RWPE2 (cell line): ENCODE data around the gene BMPR2.
A peak's percentile ranks its signal among the peaks of the same experiment; 100 is the strongest.

ENCODE experiments used
- ATAC-seq: fragments of 200-7000 bp; cut with Tn5 transposase; 3 replicates; pipeline ENCODE4 v1.9.1; 2021; ENCODE audit warnings: low read depth
- DNase-seq: peaks from one replicate; pipeline ENCODE4 v3.0.0-alpha.2; 2020; ENCODE audit warnings: low spot score
- H3K27ac ChIP-seq: fragments of 450-650 bp; 2 replicates; pipeline ENCODE4 v1.5.1; 2017; ENCODE audit warnings: mild to moderate bottlenecking; ENCODE audit not compliant: poor library complexity, severe bottlenecking
- H3K27me3 ChIP-seq: fragments of 250-450 bp; sonication (Bioruptor Pico); 2 replicates; pipeline ENCODE4 v1.5.1; 2021; ENCODE audit warnings: mild to moderate bottlenecking, moderate library complexity; ENCODE audit not compliant: insufficient read depth, poor library complexity, severe bottlenecking
- H3K36me3 ChIP-seq: fragments of 250-450 bp; sonication (Bioruptor Pico); 2 replicates; pipeline ENCODE4 v1.5.1; 2020; ENCODE audit warnings: low read depth, mild to moderate bottlenecking, moderate library complexity
- H3K4me1 ChIP-seq: fragments of 250-450 bp; sonication (Bioruptor Pico); 2 replicates; pipeline ENCODE4 v1.5.1; 2021; ENCODE audit warnings: mild to moderate bottlenecking, moderate library complexity; ENCODE audit not compliant: insufficient read depth, poor library complexity, severe bottlenecking
- H3K4me3 ChIP-seq: fragments of 250-450 bp; sonication (Bioruptor Pico); 2 replicates; pipeline ENCODE4 v1.5.1; 2021; ENCODE audit warnings: mild to moderate bottlenecking, moderate library complexity; ENCODE audit not compliant: severe bottlenecking
- H3K9me3 ChIP-seq: fragments of 250-450 bp; sonication (Bioruptor Pico); 2 replicates; pipeline ENCODE4 v1.5.1; 2021; ENCODE audit warnings: mild to moderate bottlenecking, moderate library complexity; ENCODE audit not compliant: severe bottlenecking
- TF ChIP-seq, protein P1 (sequence below): fragments of 450-650 bp; IDR thresholded peaks from one replicate; pipeline ENCODE4 v1.5.1; 2017; ENCODE audit warnings: mild to moderate bottlenecking, moderate library complexity; ENCODE audit not compliant: poor library complexity, severe bottlenecking

BMPR2 gene

DNA sequence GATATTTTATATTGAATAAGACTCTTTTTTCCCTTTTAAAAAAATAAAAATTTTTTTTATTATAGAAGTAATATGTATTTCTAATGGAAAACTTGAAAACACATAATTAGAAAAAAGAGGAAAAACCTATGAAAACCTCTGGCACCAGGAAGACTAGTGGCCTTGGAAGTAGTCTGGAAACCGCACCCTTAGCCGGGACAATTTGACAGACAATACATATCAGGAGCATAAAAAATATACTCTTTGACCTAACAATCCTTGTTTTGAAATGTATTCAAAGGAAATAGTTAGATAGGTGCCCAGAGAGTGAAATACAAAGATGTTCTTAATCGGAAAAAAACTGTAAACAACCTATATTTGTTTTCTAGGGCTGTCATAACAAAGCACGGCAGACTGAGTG is 223.8 kb downstream of the BMPR2 start:
- no peaks in the 10 kb centered on the region for H3K27me3 ChIP-seq
- TF ChIP-seq, protein P1, sequence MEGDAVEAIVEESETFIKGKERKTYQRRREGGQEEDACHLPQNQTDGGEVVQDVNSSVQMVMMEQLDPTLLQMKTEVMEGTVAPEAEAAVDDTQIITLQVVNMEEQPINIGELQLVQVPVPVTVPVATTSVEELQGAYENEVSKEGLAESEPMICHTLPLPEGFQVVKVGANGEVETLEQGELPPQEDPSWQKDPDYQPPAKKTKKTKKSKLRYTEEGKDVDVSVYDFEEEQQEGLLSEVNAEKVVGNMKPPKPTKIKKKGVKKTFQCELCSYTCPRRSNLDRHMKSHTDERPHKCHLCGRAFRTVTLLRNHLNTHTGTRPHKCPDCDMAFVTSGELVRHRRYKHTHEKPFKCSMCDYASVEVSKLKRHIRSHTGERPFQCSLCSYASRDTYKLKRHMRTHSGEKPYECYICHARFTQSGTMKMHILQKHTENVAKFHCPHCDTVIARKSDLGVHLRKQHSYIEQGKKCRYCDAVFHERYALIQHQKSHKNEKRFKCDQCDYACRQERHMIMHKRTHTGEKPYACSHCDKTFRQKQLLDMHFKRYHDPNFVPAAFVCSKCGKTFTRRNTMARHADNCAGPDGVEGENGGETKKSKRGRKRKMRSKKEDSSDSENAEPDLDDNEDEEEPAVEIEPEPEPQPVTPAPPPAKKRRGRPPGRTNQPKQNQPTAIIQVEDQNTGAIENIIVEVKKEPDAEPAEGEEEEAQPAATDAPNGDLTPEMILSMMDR: no peak
- no peaks in the 10 kb centered on the region for H3K36me3 ChIP-seq
- no peak overlapping the region for H3K27ac ChIP-seq
- no peak overlapping the region for H3K4me3 ChIP-seq
- no peaks in the 10 kb centered on the region for H3K4me1 ChIP-seq
- ATAC-seq (no peak), DNase-seq (no peak)
- no peaks in the 10 kb centered on the region for H3K9me3 ChIP-seq

DNA sequence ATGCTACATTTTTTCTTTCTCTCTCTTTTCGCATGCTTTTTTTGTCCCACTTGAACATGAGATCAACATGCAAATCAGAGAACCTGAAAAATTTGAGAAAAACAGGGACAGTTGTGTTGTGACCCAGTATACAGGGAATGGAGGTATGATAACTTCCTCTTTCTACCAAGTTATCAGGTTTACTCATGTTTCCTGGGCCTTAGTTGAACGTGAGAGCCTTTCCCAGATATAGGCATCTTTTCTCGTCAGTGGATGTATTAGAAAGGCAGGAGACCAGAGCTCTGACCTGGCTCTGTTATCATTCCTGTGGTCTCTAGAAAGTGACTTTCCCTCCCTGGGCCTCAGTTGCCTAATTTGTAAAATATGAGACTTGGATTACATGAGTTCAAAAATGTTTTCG is 228.6 kb downstream of the BMPR2 start:
- Histone ChIP-seq H3K9me3 (no peaks in the 10 kb centered on the region), H3K27ac (no peak overlapping the region), H3K4me3 (no peak overlapping the region), H3K36me3 (no peaks in the 10 kb centered on the region), H3K4me1 (peaks cover 3% of the 10 kb centered on the region), H3K27me3 (no peaks in the 10 kb centered on the region)
- ATAC-seq (no peak), DNase-seq (no peak)
- TF ChIP-seq, protein P1: no peak

DNA sequence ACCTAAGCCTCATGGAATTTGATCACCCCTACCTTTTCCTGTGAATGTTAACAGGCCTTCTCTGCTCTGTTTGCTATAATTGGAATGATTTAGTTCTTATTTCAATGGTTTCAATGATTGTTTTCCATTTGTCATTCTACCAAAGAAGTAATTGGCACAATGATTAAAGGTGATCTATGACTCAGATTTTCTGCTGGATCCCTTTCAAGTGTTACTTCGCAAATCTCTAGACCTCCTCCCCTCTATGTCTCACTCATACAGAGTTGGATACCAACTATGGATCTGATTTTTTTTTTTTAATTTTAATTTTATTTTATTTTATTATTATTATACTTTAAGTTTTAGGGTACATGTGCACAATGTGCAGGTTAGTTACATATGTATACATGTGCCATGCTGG is 229.0 kb downstream of the BMPR2 start:
- TF ChIP-seq, protein P1: no peak
- H3K4me3 ChIP-seq: no peak overlapping the region
- ATAC-seq: no peak
- H3K36me3 ChIP-seq: no peaks in the 10 kb centered on the region
- H3K27me3 ChIP-seq: no peaks in the 10 kb centered on the region
- no peak for DNase-seq
- H3K9me3 ChIP-seq: no peaks in the 10 kb centered on the region
- H3K27ac ChIP-seq: no peak overlapping the region
- H3K4me1 ChIP-seq: peaks cover 3% of the 10 kb centered on the region

DNA sequence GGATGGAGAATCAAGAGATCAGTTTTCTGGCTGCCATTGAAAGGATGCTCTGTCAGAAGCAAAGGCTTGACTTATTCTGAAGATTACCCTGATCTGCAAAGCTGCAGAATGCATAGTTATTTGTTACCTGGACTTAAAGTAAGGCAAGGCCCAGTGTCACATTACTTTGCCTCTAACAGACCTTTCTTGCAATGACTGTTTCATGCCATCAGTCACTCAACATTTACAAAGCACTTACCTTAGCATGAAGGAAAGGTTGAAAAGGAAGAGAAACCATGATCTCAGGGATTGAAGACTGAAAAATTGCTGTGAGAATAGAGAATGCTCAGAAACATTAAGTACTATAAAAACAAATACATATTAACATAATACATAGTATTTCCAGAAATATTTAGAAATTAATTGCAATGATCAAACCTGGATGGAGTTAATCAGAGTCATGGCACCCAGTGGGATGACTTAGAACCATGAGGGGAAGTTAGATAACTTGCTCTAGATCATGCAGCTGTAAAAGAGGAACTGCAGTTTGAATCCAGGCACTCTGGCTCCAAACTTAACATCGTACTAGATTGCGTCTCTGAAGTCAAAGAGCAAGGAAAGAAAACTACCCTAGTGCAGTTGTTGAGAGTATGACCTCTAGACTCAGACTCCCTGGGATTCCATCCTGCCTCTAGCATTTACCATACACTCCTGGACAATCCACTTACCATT is 232.2 kb downstream of the BMPR2 start:
- Histone ChIP-seq H3K4me3 (no peak overlapping the region), H3K36me3 (no peaks in the 10 kb centered on the region), H3K27ac (no peak overlapping the region), H3K27me3 (no peaks in the 10 kb centered on the region), H3K9me3 (no peaks in the 10 kb centered on the region), H3K4me1 (peaks cover 3% of the 10 kb centered on the region)
- TF ChIP-seq, protein P1: no peak
- no peak for ATAC-seq
- no peak for DNase-seq

DNA sequence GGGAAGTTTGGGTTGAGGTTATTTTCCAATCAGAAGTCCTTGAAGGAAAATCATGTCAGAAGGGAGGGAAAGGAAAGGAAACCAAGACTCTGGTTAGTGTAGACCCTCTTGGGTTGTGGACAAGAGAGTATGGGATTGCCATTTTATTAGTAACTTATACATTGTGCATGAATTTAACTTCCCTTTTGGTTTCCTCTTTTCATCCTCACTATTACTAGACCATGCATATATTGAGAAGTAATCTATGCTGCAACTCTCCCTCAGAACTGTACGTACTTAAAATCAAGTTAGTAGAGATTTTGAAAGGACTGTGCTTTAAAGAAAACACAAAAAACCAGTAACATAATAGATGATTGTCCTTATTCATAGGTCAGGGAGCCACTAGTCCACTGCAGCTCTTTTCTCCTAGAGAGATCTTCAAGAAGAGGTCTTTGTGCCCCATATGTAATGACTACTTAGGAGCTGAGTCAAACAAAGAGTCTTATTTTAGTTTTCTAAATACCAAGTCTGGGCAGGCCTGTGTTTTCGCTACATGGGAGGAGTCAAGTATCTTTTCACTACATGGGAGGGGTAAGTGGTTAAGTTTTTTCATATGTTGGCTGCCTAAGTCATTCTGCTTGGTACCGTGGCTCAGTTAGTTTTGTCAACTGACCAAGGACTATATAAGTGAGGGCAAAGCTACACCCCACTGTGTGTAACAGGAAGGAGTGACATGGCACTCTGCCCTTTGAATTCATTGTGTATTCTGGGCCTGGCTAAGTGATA is 233.4 kb downstream of the BMPR2 start:
- DNase-seq (no peak), ATAC-seq (peak; percentile 64; the same call in 1 of the 3 replicates)
- H3K36me3 ChIP-seq: no peaks in the 10 kb centered on the region
- no peak overlapping the region for H3K27ac ChIP-seq
- TF ChIP-seq, protein P1: no peak
- no peaks in the 10 kb centered on the region for H3K9me3 ChIP-seq
- H3K4me1 ChIP-seq: peaks cover 3% of the 10 kb centered on the region
- no peaks in the 10 kb centered on the region for H3K27me3 ChIP-seq
- no peak overlapping the region for H3K4me3 ChIP-seq
